Measurements from ENCODE around the gene RNF212.

Gene RNF212

DNA sequence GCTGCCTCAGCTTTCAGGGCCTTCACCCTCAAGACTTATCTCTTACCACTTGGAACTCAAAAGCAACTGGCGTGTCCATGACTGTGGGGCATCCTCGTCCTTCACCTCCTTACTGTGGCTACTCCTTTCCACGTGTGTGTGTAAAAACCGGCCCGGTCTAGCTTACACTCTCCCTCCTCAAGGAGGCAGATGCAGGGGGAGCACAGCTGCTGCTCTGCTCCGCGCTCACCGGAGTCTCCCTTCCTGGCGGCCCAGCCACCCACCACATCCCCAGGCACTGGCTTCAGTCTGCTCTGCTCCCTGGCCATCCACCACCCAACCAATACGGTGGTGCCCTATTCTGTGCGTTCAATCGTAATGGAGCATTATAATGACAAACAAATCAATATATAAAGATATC is 8.3 kb downstream of the RNF212 start:
- no peak for TF ChIP-seq ZFX (IDR thresholded peaks at IDR 0.05)
- TF ChIP-seq, protein P1, sequence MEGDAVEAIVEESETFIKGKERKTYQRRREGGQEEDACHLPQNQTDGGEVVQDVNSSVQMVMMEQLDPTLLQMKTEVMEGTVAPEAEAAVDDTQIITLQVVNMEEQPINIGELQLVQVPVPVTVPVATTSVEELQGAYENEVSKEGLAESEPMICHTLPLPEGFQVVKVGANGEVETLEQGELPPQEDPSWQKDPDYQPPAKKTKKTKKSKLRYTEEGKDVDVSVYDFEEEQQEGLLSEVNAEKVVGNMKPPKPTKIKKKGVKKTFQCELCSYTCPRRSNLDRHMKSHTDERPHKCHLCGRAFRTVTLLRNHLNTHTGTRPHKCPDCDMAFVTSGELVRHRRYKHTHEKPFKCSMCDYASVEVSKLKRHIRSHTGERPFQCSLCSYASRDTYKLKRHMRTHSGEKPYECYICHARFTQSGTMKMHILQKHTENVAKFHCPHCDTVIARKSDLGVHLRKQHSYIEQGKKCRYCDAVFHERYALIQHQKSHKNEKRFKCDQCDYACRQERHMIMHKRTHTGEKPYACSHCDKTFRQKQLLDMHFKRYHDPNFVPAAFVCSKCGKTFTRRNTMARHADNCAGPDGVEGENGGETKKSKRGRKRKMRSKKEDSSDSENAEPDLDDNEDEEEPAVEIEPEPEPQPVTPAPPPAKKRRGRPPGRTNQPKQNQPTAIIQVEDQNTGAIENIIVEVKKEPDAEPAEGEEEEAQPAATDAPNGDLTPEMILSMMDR (conservative IDR thresholded peaks at IDR 0.05), result no peak
- H3K27ac ChIP-seq, result no peak overlapping the region

DNA sequence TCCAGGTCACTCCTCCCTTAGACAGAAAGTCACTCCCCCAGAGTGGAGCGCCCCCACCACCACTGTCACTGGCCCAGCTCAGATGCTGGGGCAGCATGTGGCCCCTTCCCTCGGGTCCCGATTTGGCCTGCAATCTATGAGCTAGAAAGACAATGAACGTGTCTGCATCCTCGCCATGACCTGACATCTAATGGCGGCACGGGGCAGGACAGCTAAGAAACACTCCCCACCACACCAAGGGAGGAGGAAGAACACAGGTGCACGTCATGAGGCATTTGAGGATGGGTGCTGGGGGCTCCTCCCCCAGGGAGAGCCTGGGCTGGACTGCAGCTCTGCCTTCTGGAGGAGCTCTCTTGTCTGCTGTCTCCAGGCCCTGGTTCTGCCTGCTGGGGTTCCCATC is 8.7 kb downstream of the RNF212 start:
- H3K27ac ChIP-seq, result no peak overlapping the region
- TF ChIP-seq, protein P1 (conservative IDR thresholded peaks at IDR 0.05), result no peak
- TF ChIP-seq ZFX (IDR thresholded peaks at IDR 0.05), result no peak

- TF ChIP-seq, protein P1 (conservative IDR thresholded peaks at IDR 0.05), result no peak
- TF ChIP-seq ZFX (IDR thresholded peaks at IDR 0.05), result no peak
Observed at GRCh38 chr4:1099684-1100335, 13.6 kb downstream of the RNF212 start.

GRCh38 chr4:1099270-1099669 is 14.1 kb downstream of the RNF212 start:
- no peak overlapping the region for H3K27ac ChIP-seq
- TF ChIP-seq, protein P1 (conservative IDR thresholded peaks at IDR 0.05), result no peak
- TF ChIP-seq ZFX (IDR thresholded peaks at IDR 0.05), result no peak

More at GRCh38 chr4:1099684-1100335, 13.6 kb downstream of the RNF212 start:
- no peak overlapping the region for H3K27ac ChIP-seq

DNA sequence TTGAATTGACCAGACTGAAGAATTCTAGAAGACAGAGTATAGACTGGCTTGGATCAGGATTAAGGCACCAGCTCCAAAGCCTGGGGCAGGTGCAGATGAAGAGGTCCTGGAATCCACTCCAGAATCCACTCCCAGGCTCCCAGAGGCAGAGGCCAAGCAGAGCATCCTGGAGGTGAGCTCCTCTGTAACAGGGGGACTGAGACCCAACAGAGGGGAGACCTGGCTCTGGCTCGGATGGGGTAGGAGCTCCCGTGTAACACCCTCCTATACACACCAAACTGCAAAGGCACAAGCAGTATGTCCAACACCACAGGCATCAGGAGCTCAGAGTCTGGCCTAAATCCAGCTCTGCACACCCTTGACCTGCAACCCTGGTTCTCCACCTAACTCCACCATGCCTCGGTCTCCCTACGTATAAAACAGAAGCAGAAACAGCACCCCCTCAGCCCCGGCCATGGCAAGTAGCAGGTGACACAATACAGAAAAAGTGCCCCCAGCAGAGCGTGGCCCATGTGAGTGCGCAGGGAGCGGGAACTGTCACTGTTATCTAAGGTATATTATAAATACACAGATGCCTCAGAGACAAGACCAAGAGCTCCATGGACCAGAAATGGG is 14.9 kb downstream of the RNF212 start:
- no peak overlapping the region for H3K27ac ChIP-seq
- TF ChIP-seq ZFX (IDR thresholded peaks at IDR 0.05), result no peak
- TF ChIP-seq, protein P1 (conservative IDR thresholded peaks at IDR 0.05), result no peak

GRCh38 chr4:1097553-1097952 is 15.8 kb downstream of the RNF212 start:
- H3K27ac ChIP-seq, result no peak overlapping the region
- TF ChIP-seq, protein P1 (conservative IDR thresholded peaks at IDR 0.05), result no peak
- TF ChIP-seq ZFX (IDR thresholded peaks at IDR 0.05), result no peak

GRCh38 chr4:1096841-1097240 is 16.5 kb downstream of the RNF212 start:
- no peak overlapping the region for H3K27ac ChIP-seq
- TF ChIP-seq ZFX (IDR thresholded peaks at IDR 0.05), result no peak
- TF ChIP-seq, protein P1 (conservative IDR thresholded peaks at IDR 0.05), result no peak
